Fibroblast of gingiva (primary cell): ENCODE measurements around the gene RPS10.
A peak's percentile ranks its signal among the peaks of the same experiment; 100 is the strongest.

ENCODE experiments used
- DNase-seq: peaks from one replicate; pipeline ENCODE4 v3.0.0-alpha.2; 2011; ENCODE audit warnings: low read depth

RPS10 gene

GRCh38 chr6:34425498-34426410 lies at the start of gene RPS10:
RPS10 (minus strand) TSS chr6:34426069; CDS start chr6:34425221, 848 bp downstream.
- DNase-seq, result peak; percentile 94

GRCh38 chr6:34475238-34475682 lies 49.4 kb upstream of the RPS10 start:
- peak; percentile 14 for DNase-seq

GRCh38 chr6:34474754-34475153 lies 48.9 kb upstream of the RPS10 start:
- DNase-seq, result no peak

GRCh38 chr6:34473967-34474366 lies 48.1 kb upstream of the RPS10 start:
- DNase-seq, result no peak

GRCh38 chr6:34472425-34472824 lies 46.6 kb upstream of the RPS10 start:
- DNase-seq, result no peak

GRCh38 chr6:34469499-34469898 lies 43.6 kb upstream of the RPS10 start:
- no peak for DNase-seq

- DNase-seq, result no peak
Measured at GRCh38 chr6:34468378-34468892, 42.6 kb upstream of the RPS10 start.

- no peak for DNase-seq
Measured at GRCh38 chr6:34466242-34467185, 40.6 kb upstream of the RPS10 start.

- no peak for DNase-seq
Measured at GRCh38 chr6:34465531-34466241, 39.8 kb upstream of the RPS10 start, which contains the start of gene PACSIN1. PACSIN1 (plus strand) TSS chr6:34466076; CDS start chr6:34526306, 60,230 bp downstream.

GRCh38 chr6:34463849-34464248 lies 38.0 kb upstream of the RPS10 start:
- DNase-seq, result no peak

GRCh38 chr6:34463299-34463698 lies 37.4 kb upstream of the RPS10 start:
- DNase-seq, result no peak

GRCh38 chr6:34462551-34462971 lies 36.7 kb upstream of the RPS10 start:
- no peak for DNase-seq

- DNase-seq, result no peak
Measured at GRCh38 chr6:34462010-34462409, 36.1 kb upstream of the RPS10 start.

GRCh38 chr6:34460796-34461507 lies 35.1 kb upstream of the RPS10 start:
- no peak for DNase-seq

- DNase-seq, result peak; percentile 27
Measured at GRCh38 chr6:34459899-34460593, 34.2 kb upstream of the RPS10 start.

- DNase-seq, result no peak
Measured at GRCh38 chr6:34457742-34458735, 32.2 kb upstream of the RPS10 start.

- DNase-seq, result no peak
Measured at GRCh38 chr6:34457382-34457741, 31.5 kb upstream of the RPS10 start.

- DNase-seq, result no peak
Measured at GRCh38 chr6:34455831-34456230, 30.0 kb upstream of the RPS10 start.

GRCh38 chr6:34451192-34451591 lies 25.3 kb upstream of the RPS10 start:
- DNase-seq, result no peak
